ENCODE results near the gene RO60.

The RO60 gene

GRCh38 chr1:193060938-193061337 is 1.5 kb downstream of the RO60 start:
- peak; percentile 75 for DNase-seq (ENCODE audit: low spot score)

GRCh38 chr1:193062698-193063463 is 3.5 kb downstream of the RO60 start:
- peak; percentile 28 for DNase-seq (ENCODE audit: low spot score)

- no peak for DNase-seq (ENCODE audit: low spot score)
Observed at GRCh38 chr1:193065954-193066353, 6.5 kb downstream of the RO60 start.

- no peak for DNase-seq (ENCODE audit: low spot score)
Observed at GRCh38 chr1:193066606-193067005, 7.2 kb downstream of the RO60 start.

GRCh38 chr1:193068013-193068412 is 8.6 kb downstream of the RO60 start:
- no peak for DNase-seq (ENCODE audit: low spot score)

GRCh38 chr1:193069748-193070385 is 10.5 kb downstream of the RO60 start:
- peak; percentile 65 for DNase-seq (ENCODE audit: low spot score)

- no peak for DNase-seq (ENCODE audit: low spot score)
Observed at GRCh38 chr1:193070386-193070753, 11.0 kb downstream of the RO60 start.

- DNase-seq (ENCODE audit: low spot score), result no peak
Observed at GRCh38 chr1:193070942-193071341, 11.5 kb downstream of the RO60 start.

- DNase-seq (ENCODE audit: low spot score), result no peak
Observed at GRCh38 chr1:193077991-193078390, 18.6 kb downstream of the RO60 start.

GRCh38 chr1:193079187-193079586 is 19.8 kb downstream of the RO60 start:
- no peak for DNase-seq (ENCODE audit: low spot score)

- no peak for DNase-seq (ENCODE audit: low spot score)
Observed at GRCh38 chr1:193083365-193084088, 24.1 kb downstream of the RO60 start.

GRCh38 chr1:193085263-193085662 is 25.9 kb downstream of the RO60 start:
- DNase-seq (ENCODE audit: low spot score), result no peak

- no peak for DNase-seq (ENCODE audit: low spot score)
Observed at GRCh38 chr1:193086342-193086741, 26.9 kb downstream of the RO60 start.

GRCh38 chr1:193087893-193088292 is 28.5 kb downstream of the RO60 start:
- no peak for DNase-seq (ENCODE audit: low spot score)

GRCh38 chr1:193090865-193091264 is 31.5 kb downstream of the RO60 start:
- DNase-seq (ENCODE audit: low spot score), result no peak

- DNase-seq (ENCODE audit: low spot score), result no peak
Observed at GRCh38 chr1:193094112-193094511, 34.7 kb downstream of the RO60 start.

- DNase-seq (ENCODE audit: low spot score), result no peak
Observed at GRCh38 chr1:193102662-193103061, 43.2 kb downstream of the RO60 start.

- DNase-seq (ENCODE audit: low spot score), result peak; percentile 10
Observed at GRCh38 chr1:193103759-193104501, 44.5 kb downstream of the RO60 start.

- peak; percentile 77 for DNase-seq (ENCODE audit: low spot score)
Observed at GRCh38 chr1:193104502-193104906, 45.1 kb downstream of the RO60 start.

GRCh38 chr1:193104907-193105820 is 45.8 kb downstream of the RO60 start, which contains the start of gene GLRX2:
GLRX2 (minus strand) TSS chr1:193105414; CDS start chr1:193105382, 32 bp downstream.
- peak; percentile 88 for DNase-seq (ENCODE audit: low spot score)

GRCh38 chr1:193105821-193106177 is 46.4 kb downstream of the RO60 start:
- DNase-seq (ENCODE audit: low spot score), result no peak
